Psoas muscle (tissue), 8 donors: ENCODE measurements around the gene SLC6A7. TPM values are rescaled to one million over a fixed set of nuclear protein-coding genes. Genes with fewer than 3 reads are reported as not detected.
A peak's percentile ranks its signal among the peaks of the same experiment; 100 is the strongest.

Experiments
- ATAC-seq, 4 donors: fragments of 200-7000 bp; cut with Tn5 transposase; one replicate each; pipeline ENCODE4 v1.9.1; 2020; ENCODE audit warnings: moderate library complexity in 3 of 4, mild to moderate bottlenecking in 2 of 4
- DNase-seq, 2 donors: peaks; one replicate each; pipeline ENCODE4 v3.0.0-alpha.2; 2020
- H3K27ac ChIP-seq: fragments of 200-600 bp; one replicate; pipeline ENCODE4 v1.8.0; 2022
- H3K27me3 ChIP-seq, 3 donors: fragments of 200-600 bp in 1 of 3; one replicate each; pipeline versions ENCODE4 v1.6.1 to v1.8.0; 2013 to 2022; ENCODE audit warnings: low read length in 2 of 3, mild to moderate bottlenecking in 2 of 3, moderate library complexity in 1 of 3; ENCODE audit not compliant: insufficient read depth in 3 of 3
- H3K36me3 ChIP-seq, 2 donors: fragments of 200-600 bp in 1 of 2; one replicate each; pipeline versions ENCODE4 v1.6.1 to v1.8.0; 2013 to 2022; ENCODE audit warnings: low read depth in 1 of 2, mild to moderate bottlenecking in 1 of 2, moderate library complexity in 1 of 2; ENCODE audit not compliant: insufficient read depth in 1 of 2
- H3K4me1 ChIP-seq: fragments of 200-600 bp; one replicate; pipeline ENCODE4 v1.8.0; 2022
- H3K4me3 ChIP-seq: fragments of 200-600 bp; one replicate; pipeline ENCODE4 v1.8.0; 2022; ENCODE audit warnings: mild to moderate bottlenecking
- H3K9me3 ChIP-seq: fragments of 200-600 bp; one replicate; pipeline ENCODE4 v1.8.0; 2022
- CTCF ChIP-seq: fragments of 200-600 bp; IDR thresholded peaks from one replicate; pipeline ENCODE4 v1.8.0; 2022; ENCODE audit warnings: antibody characterized with exemption
- WGBS, 3 donors: extraction: QIAGEN DNeasy Blood & Tissue Kit; methylation state at CpG; one replicate each; pipeline versions ENCODE4 v1.1.6 to v1.1.7; 2013; 5-methylcytosine and 5-hydroxymethylcytosine counted together
- intact Hi-C, 2 donors: fragments of 100-400 bp; cut with DNase I; formaldehyde crosslinking; loops; one replicate each; pipeline versions ENCODE4 v1.11.0 to v1.14.2; 2022
- polyA plus RNA-seq, 3 donors: library from polyadenylated mRNA; stranded (reverse); fragments of 200-250 nt; gene quantifications; one replicate each; pipeline ENCODE4 v1.2.3, GENCODE V29; 2013
- total RNA-seq, 4 donors: library from RNA; stranded (reverse); fragmentation: NEBNext Ultra II Directional in 2 of 4; extraction: Animal tissue kit (Norgen Biotek cat#: 25700) in 2 of 4; gene quantifications; one replicate each; pipeline versions ENCODE4 v1.2.1 to v1.2.4, GENCODE V29; 2021 to 2023
- donor health status: healthy with polysubstance abuse.
- donor health status: DM: no; HTN: no; CAD: no; lungs with moderate emphysema.
- donor health status: Bipolar disorder and iron deficiency.
- donor health status: healthy.
- donor health status: DM: yes; HTN: yes; CAD: no.
- donor health status: DM: no; HTN: no; CAD: no.
- donor health status: DM: no; HTN: no; CAD: no.
- donor health status: DM: yes; HTN: yes; CAD: no.

The SLC6A7 gene
- total and polyA plus RNA-seq, 7 donors, result not detected

GRCh38 chr5:150184990-150185912 is 4.6 kb upstream of the SLC6A7 start:
- WGBS, 3 donors, result 74 to 89% (median 83%) methylated on average over 12 of the region's 12 CpGs
- no peak overlapping the region for H3K27ac ChIP-seq
- no peaks in the 10 kb centered on the region for H3K9me3 ChIP-seq
- ATAC-seq, result no peak
- TF ChIP-seq CTCF, result no peak
- no peaks in the 10 kb centered on the region for H3K36me3 ChIP-seq
- no peak for DNase-seq
- H3K27me3 ChIP-seq, result peaks cover 0 to 3% (median 0%) of the 10 kb centered on the region in 3 donors
- intact Hi-C loops, result no loop called here
- no peak overlapping the region for H3K4me3 ChIP-seq
- peaks cover 35% of the 10 kb centered on the region for H3K4me1 ChIP-seq

DNA sequence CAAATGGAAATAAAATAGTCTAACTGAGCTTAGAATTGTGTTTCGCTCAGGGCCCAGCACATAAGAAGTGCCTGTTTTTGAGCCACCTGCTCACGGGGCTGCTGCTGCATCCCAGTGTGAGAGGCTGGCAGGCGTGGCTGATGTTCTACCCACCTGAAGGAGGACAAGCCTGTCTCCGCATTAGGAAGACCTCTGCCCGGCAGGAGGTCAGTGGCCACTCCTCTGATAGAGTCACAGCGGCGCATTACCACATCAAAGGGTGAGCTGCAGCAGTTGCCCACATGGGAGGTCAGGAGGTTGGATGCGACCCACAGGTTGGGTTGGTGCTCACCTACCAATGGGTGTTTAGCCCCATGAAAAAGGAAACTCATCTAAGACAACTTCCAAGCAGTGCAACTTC is 3.7 kb upstream of the SLC6A7 start:
- DNase-seq (no peak), ATAC-seq (no peak)
- peaks cover 28% of the 10 kb centered on the region for H3K4me1 ChIP-seq
- intact Hi-C loops, result no loop called here
- TF ChIP-seq CTCF, result no peak
- no peak overlapping the region for H3K4me3 ChIP-seq
- H3K9me3 ChIP-seq, result no peaks in the 10 kb centered on the region
- no peak overlapping the region for H3K27ac ChIP-seq
- H3K36me3 ChIP-seq, result no peaks in the 10 kb centered on the region
- 94 to 97% (median 95%) methylated on average over 8 of the region's 8 CpGs for WGBS, 3 donors
- H3K27me3 ChIP-seq, result peaks cover 0 to 7% (median 0%) of the 10 kb centered on the region in 3 donors

DNA sequence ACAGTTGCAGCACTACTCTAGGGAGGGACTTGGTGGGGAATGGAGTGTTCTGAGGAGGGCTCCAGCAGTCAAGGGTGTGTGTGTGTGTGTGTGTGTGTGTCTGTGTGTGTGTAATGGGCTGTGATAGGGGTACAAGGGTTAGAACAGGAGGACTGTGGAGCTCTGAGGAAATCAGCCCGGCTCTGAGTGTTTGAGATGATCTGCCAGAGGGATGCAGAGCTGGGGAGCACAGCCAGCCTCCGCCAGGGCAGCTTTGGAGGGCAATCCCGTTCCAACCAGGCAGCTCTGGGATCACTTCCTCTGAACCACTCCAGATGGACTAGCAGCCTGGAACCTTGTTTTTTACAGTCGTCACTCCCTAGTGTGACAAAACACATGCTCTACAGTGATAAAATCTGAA is 3.0 kb upstream of the SLC6A7 start:
- intact Hi-C loops, result no loop called here
- Histone ChIP-seq H3K27ac (no peak overlapping the region), H3K9me3 (no peaks in the 10 kb centered on the region), H3K27me3 (peaks cover 0 to 7% (median 0%) of the 10 kb centered on the region in 3 donors), H3K36me3 (no peaks in the 10 kb centered on the region), H3K4me1 (peaks cover 20% of the 10 kb centered on the region), H3K4me3 (no peak overlapping the region)
- TF ChIP-seq CTCF, result no peak
- DNase-seq (no peak), ATAC-seq (no peak)
- 50 to 69% (median 54%) methylated on average over 4 of the region's 4 CpGs for WGBS, 3 donors

- Histone ChIP-seq H3K9me3 (no peaks in the 10 kb centered on the region), H3K36me3 (no peaks in the 10 kb centered on the region), H3K27ac (peak overlapping the region; percentile 58), H3K4me1 (peaks cover 14% of the 10 kb centered on the region), H3K27me3 (peaks cover 0 to 7% (median 0%) of the 10 kb centered on the region in 3 donors), H3K4me3 (no peak overlapping the region)
- DNase-seq (no peak), ATAC-seq (peak; percentile 57 to 93 (median 88))
- 20 to 35% (median 21%) methylated on average over 3 of the region's 3 CpGs for WGBS, 3 donors
- intact Hi-C loops, result no loop called here
- TF ChIP-seq CTCF, result no peak
These were observed 1.6 kb upstream of the SLC6A7 start for GRCh38 chr5:150188146-150188842.
